Measurements from ENCODE around the gene PDGFRB. TPM values are rescaled to one million over a fixed set of nuclear protein-coding genes. Genes with fewer than 3 reads are reported as not detected.

The PDGFRB gene
- polyA plus RNA-seq, 1 donor (not counting 4 experiments of a cell fraction or from before 2014, with no cell fraction given) = 0.14 TPM

DNA sequence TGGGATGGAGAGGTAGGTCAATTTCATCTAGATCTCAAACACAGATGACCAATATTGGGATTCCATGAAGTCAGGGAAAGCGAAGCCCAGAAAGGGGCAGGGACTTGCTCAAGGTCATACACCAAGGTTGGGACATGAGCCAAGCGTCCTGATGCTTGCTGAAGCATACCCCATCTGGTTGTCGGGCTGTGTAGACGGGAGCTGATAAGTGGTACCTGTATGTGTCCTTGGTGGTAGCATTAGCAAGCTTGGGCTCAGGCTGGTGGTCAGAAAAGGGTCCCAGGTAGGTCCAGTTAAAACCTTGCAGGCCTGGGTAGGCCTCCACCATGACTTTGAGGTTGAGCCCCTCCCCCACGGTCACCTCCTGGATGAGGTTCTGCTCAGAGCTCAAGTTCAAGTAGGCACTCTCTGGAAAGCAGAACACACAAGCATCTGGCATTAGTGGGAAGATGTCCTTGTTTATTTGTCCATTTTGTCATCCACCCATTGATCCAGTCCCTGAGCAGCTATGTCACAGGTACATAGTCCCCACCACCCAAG lies 82.5 kb downstream of the PDGFRB start:
- Histone ChIP-seq H4K20me1 (ENCODE audit: control insufficient read depth, extremely low read depth, insufficient read depth, low read length) (no peaks in the 10 kb centered on the region), H3K9me3 (ENCODE audit: control insufficient read depth, low read depth, low read length) (no peaks in the 10 kb centered on the region), H3K27ac (ENCODE audit: control insufficient read depth, insufficient read depth, low read length) (no peak overlapping the region), H3K9ac (ENCODE audit: control insufficient read depth, extremely low read depth, insufficient read depth, low read length) (no peak overlapping the region), H3K4me2 (ENCODE audit: control insufficient read depth, extremely low read depth, insufficient read depth, low read depth, low read length) (no peak overlapping the region), H2AFZ (ENCODE audit: control insufficient read depth, low read length) (no peak overlapping the region), H3K36me3 (ENCODE audit: control insufficient read depth in 2 of 2, extremely low read depth in 1 of 2, insufficient read depth in 2 of 2, low read length in 2 of 2) (no peaks in the 10 kb centered on the region), H3K79me2 (ENCODE audit: control insufficient read depth, insufficient read depth, low read length) (no peaks in the 10 kb centered on the region), H3K4me1 (ENCODE audit: control insufficient read depth, extremely low read depth, insufficient read depth, low read length) (no peaks in the 10 kb centered on the region), H3K27me3 (ENCODE audit: control insufficient read depth, extremely low read depth, insufficient read depth, low read length) (peaks cover 9% of the 10 kb centered on the region), H3K4me3 (ENCODE audit: control insufficient read depth in 2 of 3, extremely low read depth in 1 of 3, insufficient read depth in 2 of 3, low read depth in 1 of 3, low read length in 3 of 3) (no peak overlapping the region), H3K9me1 (ENCODE audit: control insufficient read depth, extremely low read depth, insufficient read depth, low read length) (no peaks in the 10 kb centered on the region)
- dilution Hi-C loops (cut with MboI; ENCODE audit: extremely low pct_ligation_motif_present, low sequenced_read_pairs) = loop anchor here (5.0 kb wide), 1 partner anchor 41 kb away; no protein-coding TSS in a partner anchor
- TF ChIP-seq, protein P1, sequence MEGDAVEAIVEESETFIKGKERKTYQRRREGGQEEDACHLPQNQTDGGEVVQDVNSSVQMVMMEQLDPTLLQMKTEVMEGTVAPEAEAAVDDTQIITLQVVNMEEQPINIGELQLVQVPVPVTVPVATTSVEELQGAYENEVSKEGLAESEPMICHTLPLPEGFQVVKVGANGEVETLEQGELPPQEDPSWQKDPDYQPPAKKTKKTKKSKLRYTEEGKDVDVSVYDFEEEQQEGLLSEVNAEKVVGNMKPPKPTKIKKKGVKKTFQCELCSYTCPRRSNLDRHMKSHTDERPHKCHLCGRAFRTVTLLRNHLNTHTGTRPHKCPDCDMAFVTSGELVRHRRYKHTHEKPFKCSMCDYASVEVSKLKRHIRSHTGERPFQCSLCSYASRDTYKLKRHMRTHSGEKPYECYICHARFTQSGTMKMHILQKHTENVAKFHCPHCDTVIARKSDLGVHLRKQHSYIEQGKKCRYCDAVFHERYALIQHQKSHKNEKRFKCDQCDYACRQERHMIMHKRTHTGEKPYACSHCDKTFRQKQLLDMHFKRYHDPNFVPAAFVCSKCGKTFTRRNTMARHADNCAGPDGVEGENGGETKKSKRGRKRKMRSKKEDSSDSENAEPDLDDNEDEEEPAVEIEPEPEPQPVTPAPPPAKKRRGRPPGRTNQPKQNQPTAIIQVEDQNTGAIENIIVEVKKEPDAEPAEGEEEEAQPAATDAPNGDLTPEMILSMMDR (optimal IDR thresholded peaks at IDR 0.05 in 1 of 3, IDR thresholded peaks at IDR 0.05 in 1 of 3, conservative IDR thresholded peaks at IDR 0.05 in 1 of 3; ENCODE audit: extremely low read depth in 1 of 3, insufficient read depth in 2 of 3, low read length in 3 of 3) = no peak
- no peak for TF ChIP-seq EZH2 (IDR thresholded peaks at IDR 0.05; ENCODE audit: low read length)
- FAIRE-seq (no peak), DNase-seq (ENCODE audit: low read depth, low spot score) (no peak)

DNA sequence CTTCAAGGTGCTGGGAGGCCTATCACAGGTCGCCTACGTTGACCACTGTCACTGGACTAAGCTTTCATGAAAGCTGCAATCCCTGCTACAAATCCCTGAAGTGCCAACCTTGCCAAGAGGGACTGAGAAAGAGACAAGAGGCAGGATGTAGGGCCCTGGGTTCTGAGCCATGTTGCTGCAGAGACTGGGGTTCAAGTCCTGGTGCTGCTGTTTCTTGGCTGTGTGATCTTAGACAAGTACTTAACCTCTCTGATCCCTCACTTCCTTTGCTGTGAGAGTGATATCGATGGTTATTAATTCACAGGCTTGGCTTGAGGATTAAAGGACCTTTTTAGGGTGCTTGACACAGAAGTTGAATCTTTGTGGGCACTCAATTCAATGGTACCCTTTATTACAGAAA lies 84.8 kb downstream of the PDGFRB start:
- no peaks in the 10 kb centered on the region for H3K9me1 ChIP-seq (ENCODE audit: control insufficient read depth, extremely low read depth, insufficient read depth, low read length)
- TF ChIP-seq EZH2 (IDR thresholded peaks at IDR 0.05; ENCODE audit: low read length) = no peak
- TF ChIP-seq, protein P1 (optimal IDR thresholded peaks at IDR 0.05 in 1 of 3, IDR thresholded peaks at IDR 0.05 in 1 of 3, conservative IDR thresholded peaks at IDR 0.05 in 1 of 3; ENCODE audit: extremely low read depth in 1 of 3, insufficient read depth in 2 of 3, low read length in 3 of 3) = no peak
- peaks cover 8% of the 10 kb centered on the region for H3K4me1 ChIP-seq (ENCODE audit: control insufficient read depth, extremely low read depth, insufficient read depth, low read length)
- H3K9me3 ChIP-seq (ENCODE audit: control insufficient read depth, low read depth, low read length) = no peaks in the 10 kb centered on the region
- dilution Hi-C loops (cut with MboI; ENCODE audit: extremely low pct_ligation_motif_present, low sequenced_read_pairs) = loop anchor here (5.0 kb wide), 1 partner anchor 39 kb away; no protein-coding TSS in a partner anchor
- no peak overlapping the region for H3K9ac ChIP-seq (ENCODE audit: control insufficient read depth, extremely low read depth, insufficient read depth, low read length)
- no peak for DNase-seq (ENCODE audit: low read depth, low spot score)
- H3K27ac ChIP-seq (ENCODE audit: control insufficient read depth, insufficient read depth, low read length) = no peak overlapping the region
- H3K4me2 ChIP-seq (ENCODE audit: control insufficient read depth, extremely low read depth, insufficient read depth, low read depth, low read length) = no peak overlapping the region
- no peaks in the 10 kb centered on the region for H3K79me2 ChIP-seq (ENCODE audit: control insufficient read depth, insufficient read depth, low read length)
- H4K20me1 ChIP-seq (ENCODE audit: control insufficient read depth, extremely low read depth, insufficient read depth, low read length) = no peaks in the 10 kb centered on the region
- no peak overlapping the region for H2AFZ ChIP-seq (ENCODE audit: control insufficient read depth, low read length)
- no peaks in the 10 kb centered on the region for H3K36me3 ChIP-seq (ENCODE audit: control insufficient read depth in 2 of 2, extremely low read depth in 1 of 2, insufficient read depth in 2 of 2, low read length in 2 of 2)
- no peak overlapping the region for H3K4me3 ChIP-seq (ENCODE audit: control insufficient read depth in 2 of 3, extremely low read depth in 1 of 3, insufficient read depth in 2 of 3, low read depth in 1 of 3, low read length in 3 of 3)
- H3K27me3 ChIP-seq (ENCODE audit: control insufficient read depth, extremely low read depth, insufficient read depth, low read length) = peaks cover 3% of the 10 kb centered on the region
- no peak for FAIRE-seq
